Loucy (cell line): ENCODE results near the gene MTURN.

Source experiments
- CTCF ChIP-seq: fragments of 200-600 bp; sonication (generic); conservative IDR thresholded peaks from 2 replicates; pipeline ENCODE4 v1.5.1; 2014; ENCODE audit warnings: mild to moderate bottlenecking, antibody characterized with exemption, low read length
- EZH2phosphoT487 ChIP-seq: fragments of 200-600 bp; IDR thresholded peaks from 2 replicates; pipeline ENCODE4 v1.6.1; 2018; ENCODE audit warnings: antibody characterized with exemption, mild to moderate bottlenecking, moderate library complexity, borderline replicate concordance

DNA sequence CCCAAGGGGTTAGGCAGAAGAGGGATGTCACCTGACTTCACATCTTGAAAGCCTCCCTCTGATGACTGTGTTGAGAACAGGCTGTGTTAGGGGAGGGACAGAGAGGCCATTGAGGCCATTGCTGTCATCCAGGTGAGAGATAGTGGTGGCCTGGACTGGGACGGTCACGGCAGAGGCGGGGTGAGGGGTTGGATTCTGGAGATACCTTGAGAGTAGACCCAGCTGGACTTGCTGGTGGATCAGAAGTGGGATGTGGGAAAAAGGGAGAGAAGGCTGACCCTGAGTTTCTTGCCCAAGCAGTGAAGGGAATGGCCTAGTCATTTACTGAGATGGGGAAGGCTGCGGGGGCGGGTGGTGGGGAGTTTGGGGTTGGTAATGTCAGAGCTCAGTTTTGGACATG, 13.6 kb downstream of the MTURN start:
- TF ChIP-seq CTCF, result no peak
- no peak for TF ChIP-seq EZH2phosphoT487
